Stimulated activated CD4-positive, alpha-beta T cell treated with anti-CD3 and anti-CD28 coated beads, Interleukin-4, amount 100 ng/mL, for 48 hours (primary cell): Measurements from ENCODE around the gene RMRP.
A peak's percentile ranks its signal among the peaks of the same experiment; 100 is the strongest.

Experiments used
- DNase-seq, 2 donors: peaks; one replicate each; pipeline ENCODE4 v3.0.0-alpha.2; 2020; ENCODE audit warnings: low read depth in 2 of 2

Gene RMRP

GRCh38 chr9:35657546-35658136 is at the start of gene RMRP:
Gene RMRP, minus strand, starts transcription at chr9:35658019.
- peak; percentile 90 to 96 for DNase-seq

- DNase-seq = no peak
Measured at GRCh38 chr9:35706951-35707350, 49.1 kb upstream of the RMRP start.

- DNase-seq = no peak
Measured at GRCh38 chr9:35705836-35706430, 48.1 kb upstream of the RMRP start.

GRCh38 chr9:35705372-35705771 is 47.6 kb upstream of the RMRP start:
- no peak for DNase-seq

GRCh38 chr9:35703906-35704672 is 46.3 kb upstream of the RMRP start:
- DNase-seq = no peak

GRCh38 chr9:35702696-35703095 is 44.9 kb upstream of the RMRP start:
- no peak for DNase-seq

GRCh38 chr9:35700942-35701341 is 43.1 kb upstream of the RMRP start:
- no peak for DNase-seq

GRCh38 chr9:35700031-35700430 is 42.2 kb upstream of the RMRP start:
- no peak for DNase-seq

GRCh38 chr9:35698231-35698630 is 40.4 kb upstream of the RMRP start:
- no peak for DNase-seq

GRCh38 chr9:35697486-35697885 is 39.7 kb upstream of the RMRP start:
- no peak for DNase-seq

- DNase-seq = peak; percentile 23 to 37
Measured at GRCh38 chr9:35696520-35697215, 38.8 kb upstream of the RMRP start.

GRCh38 chr9:35695943-35696401 is 38.2 kb upstream of the RMRP start:
- DNase-seq = no peak

GRCh38 chr9:35691757-35692301 is 34.0 kb upstream of the RMRP start:
- no peak for DNase-seq

- DNase-seq = no peak
Measured at GRCh38 chr9:35691334-35691650, 33.5 kb upstream of the RMRP start.

- DNase-seq = peak in 1 of 2 donors; percentile 30
Measured at GRCh38 chr9:35690614-35691333, 33.0 kb upstream of the RMRP start.

- no peak for DNase-seq
Measured at GRCh38 chr9:35690294-35690613, 32.4 kb upstream of the RMRP start.

- DNase-seq = no peak
Measured at GRCh38 chr9:35689542-35690293, 31.9 kb upstream of the RMRP start, which contains the start of gene TPM2. Gene TPM2, minus strand, starts transcription at chr9:35689925. Its CDS starts 108 bp downstream, at chr9:35689817.

- no peak for DNase-seq
Measured at GRCh38 chr9:35688558-35689541, 31.0 kb upstream of the RMRP start.

GRCh38 chr9:35687972-35688557 is 30.2 kb upstream of the RMRP start:
- DNase-seq = no peak
